Kidney (tissue), 14 donors: ENCODE results near the gene OR11H6. TPM values are rescaled to one million over a fixed set of nuclear protein-coding genes. Genes with fewer than 3 reads are reported as not detected.
"Not testable (repeated sequence)": the region's sequence is repeated elsewhere in the genome, so short reads cannot be mapped to it uniquely, and the experiment has no call there.

ENCODE experiments used
- DNase-seq, 5 donors: peaks; one replicate each; pipeline ENCODE4 v3.0.0-alpha.2; 2013 to 2020
- FAIRE-seq: peaks from 2 replicates; lab custom pipeline; 2012; peaks lifted over from hg19 to GRCh38; lab: Jason Lieb, UNC
- H3K27ac ChIP-seq, 2 donors: one replicate each; pipeline ENCODE4 v1.7.0; 2013; ENCODE audit warnings: low read depth in 2 of 2, low read length in 2 of 2, inconsistent platforms in 1 of 2
- H3K27me3 ChIP-seq: one replicate; pipeline ENCODE4 v1.7.1; 2013; ENCODE audit warnings: low read length, inconsistent platforms; ENCODE audit not compliant: control insufficient read depth, insufficient read depth
- H3K36me3 ChIP-seq, 3 donors: one replicate each; pipeline versions ENCODE4 v1.7.0 to v1.7.1; 2013; ENCODE audit warnings: low read length in 3 of 3, control low read depth in 1 of 3, inconsistent platforms in 1 of 3; ENCODE audit not compliant: insufficient read depth in 3 of 3, control insufficient read depth in 2 of 3
- H3K4me1 ChIP-seq, 3 donors: one replicate each; pipeline versions ENCODE4 v1.7.0 to v1.7.1; 2013; ENCODE audit warnings: low read length in 3 of 3, inconsistent platforms in 1 of 3, low read depth in 1 of 3; ENCODE audit not compliant: control insufficient read depth in 2 of 3, insufficient read depth in 2 of 3
- H3K4me3 ChIP-seq, 3 donors: one replicate each; pipeline versions ENCODE4 v1.7.0 to v1.8.1; 2013; ENCODE audit warnings: low read length in 3 of 3, control low read depth in 1 of 3, inconsistent platforms in 1 of 3
- H3K9ac ChIP-seq, 3 donors: one replicate each; pipeline versions ENCODE4 v1.7.0 to v1.7.1; 2013; ENCODE audit warnings: low read length in 3 of 3, control low read depth in 1 of 3, inconsistent platforms in 1 of 3
- H3K9me3 ChIP-seq, 3 donors: one replicate each; pipeline versions ENCODE4 v1.7.0 to v1.7.1; 2013; ENCODE audit warnings: low read length in 3 of 3, control low read depth in 1 of 3, inconsistent platforms in 1 of 3; ENCODE audit not compliant: control insufficient read depth in 2 of 3, insufficient read depth in 1 of 3
- CTCF ChIP-seq: IDR thresholded peaks from 3 replicates; pipeline ENCODE4 v1.5.1; 2012; ENCODE audit warnings: mild to moderate bottlenecking, moderate library complexity, borderline replicate concordance; ENCODE audit not compliant: insufficient read depth; ENCODE audit errors: extremely low read depth
- intact Hi-C: fragments of 100-400 bp; cut with DNase I; formaldehyde crosslinking; loops from one replicate; pipeline ENCODE4 v1.11.1; 2022
- polyA plus RNA-seq: library from polyadenylated mRNA; stranded (reverse); fragments of 350-450 nt; fragmentation: Illumina TruSeq; extraction: RNeasy Lipid Tissue Mini Kit (QIAGEN cat#74804); gene quantifications from one replicate; pipeline ENCODE4 v1.2.3, GENCODE V29; 2014; ENCODE audit warnings: low read depth, low replicate concordance; ENCODE audit not compliant: insufficient read depth
- total RNA-seq: library from RNA; stranded (reverse); fragmentation: NEBNext Ultra II Directional; extraction: Animal tissue kit (Norgen Biotek cat#: 25700); gene quantifications from one replicate; pipeline ENCODE4 v1.2.1, GENCODE V29; 2021
- donor health status: control.
- donor health status: control.
- donor health status: control.
- donor health status: control.
- donor health status: control.
- donor health status: DM: yes; HTN: yes; CAD: no.
- donor health status: Normal renal cell carcinoma (clear cell type).

The OR11H6 gene
- total and polyA plus RNA-seq, 2 donors from 2014 or later = not detected

GRCh38 chr14:20190596-20190995 is 32.9 kb upstream of the OR11H6 start, which contains the start of gene OR11G2:
OR11G2 (plus strand) TSS chr14:20190896; CDS start chr14:20197438, 6,542 bp downstream.
- intact Hi-C loops = no loop called here
- H3K9ac ChIP-seq = no peak within 1 kb of the TSS
- H3K4me3 ChIP-seq = no peak within 1 kb of the TSS
- H3K27ac ChIP-seq = no peak within 1 kb of the TSS
- H3K27me3 ChIP-seq = no peaks in the 10 kb centered on the region
- H3K4me1 ChIP-seq = no peaks in the 10 kb centered on the region
- DNase-seq (no peak), FAIRE-seq (no peak)
- TF ChIP-seq CTCF = no peak
- no peaks in the 10 kb centered on the region for H3K36me3 ChIP-seq
- H3K9me3 ChIP-seq = no peaks in the 10 kb centered on the region

DNA sequence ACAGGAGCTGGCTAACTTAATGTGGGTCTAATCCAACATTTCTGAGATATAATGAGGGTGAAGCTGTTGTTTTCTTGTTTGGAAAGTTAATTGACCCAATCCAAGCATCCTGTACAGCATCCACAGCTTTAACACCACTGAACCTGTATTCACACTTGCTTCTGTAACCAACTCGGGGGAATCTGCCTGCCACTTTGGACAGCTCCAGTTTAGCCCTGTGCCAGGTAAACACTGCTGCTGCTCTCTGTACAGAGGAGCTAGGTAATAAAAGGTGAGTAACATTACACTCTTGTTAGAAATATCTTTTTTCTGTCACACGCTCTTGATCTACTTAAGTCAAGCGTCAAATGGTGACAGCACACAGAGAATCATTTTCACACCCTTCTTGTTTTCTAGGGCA is 32.1 kb upstream of the OR11H6 start:
- Histone ChIP-seq H3K27me3 (no peaks in the 10 kb centered on the region), H3K27ac (no peak overlapping the region), H3K4me3 (no peak overlapping the region), H3K9ac (no peak overlapping the region), H3K9me3 (no peaks in the 10 kb centered on the region), H3K36me3 (no peaks in the 10 kb centered on the region), H3K4me1 (no peaks in the 10 kb centered on the region)
- DNase-seq (no peak), FAIRE-seq (no peak)
- TF ChIP-seq CTCF = no peak
- intact Hi-C loops = no loop called here

DNA sequence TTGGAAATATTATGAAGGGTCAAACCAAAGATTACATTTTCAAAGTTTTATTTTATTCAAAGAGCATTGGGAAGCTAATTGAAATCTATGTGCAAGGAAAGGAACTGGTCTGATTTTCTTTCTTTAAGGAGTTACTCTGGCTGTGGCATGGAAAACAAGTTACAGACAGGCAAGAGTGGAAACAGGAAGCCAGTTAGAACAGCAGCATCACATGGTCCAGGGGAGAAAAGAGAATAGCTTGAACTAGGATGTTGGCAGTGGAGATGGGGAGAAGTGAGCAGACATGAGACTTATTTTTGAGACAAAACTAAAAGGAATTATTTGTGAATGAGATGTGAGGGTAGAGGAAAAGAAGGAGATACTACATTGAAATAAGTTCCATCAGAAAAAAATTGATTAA is 29.4 kb upstream of the OR11H6 start:
- no peaks in the 10 kb centered on the region for H3K36me3 ChIP-seq
- no peak overlapping the region for H3K27ac ChIP-seq
- FAIRE-seq = no peak
- TF ChIP-seq CTCF = no peak
- no peak for DNase-seq
- no peak overlapping the region for H3K9ac ChIP-seq
- H3K4me1 ChIP-seq = no peaks in the 10 kb centered on the region
- intact Hi-C loops = no loop called here
- H3K9me3 ChIP-seq = no peaks in the 10 kb centered on the region
- H3K27me3 ChIP-seq = no peaks in the 10 kb centered on the region
- no peak overlapping the region for H3K4me3 ChIP-seq

GRCh38 chr14:20195170-20195569 is 28.3 kb upstream of the OR11H6 start:
- intact Hi-C loops, H3K36me3 ChIP-seq, H3K27ac ChIP-seq, H3K9ac ChIP-seq, H3K4me1 ChIP-seq, H3K27me3 ChIP-seq, H3K4me3 ChIP-seq, FAIRE-seq, H3K9me3 ChIP-seq, DNase-seq: not testable (repeated sequence)
